PC-9 (cell line): ENCODE data around the gene INPP5F.

Source experiments
- CTCF ChIP-seq: fragments of 200-600 bp; sonication (generic); conservative IDR thresholded peaks from 2 replicates; pipeline ENCODE4 v1.6.1; 2017; ENCODE audit warnings: mixed run types, antibody characterized with exemption, mild to moderate bottlenecking, moderate library complexity
- EZH2 ChIP-seq: fragments of 200-600 bp; sonication (generic); IDR thresholded peaks from 2 replicates; pipeline ENCODE4 v1.8.0; 2017; ENCODE audit warnings: antibody characterized with exemption, low read depth

GRCh38 chr10:119725828-119726675, at the start of gene INPP5F:
- TF ChIP-seq CTCF (no peak), EZH2 (no peak)
